HepG2 (cell line): Measurements from ENCODE around the gene PODN. TPM values are rescaled to one million over a fixed set of nuclear protein-coding genes. Genes with fewer than 3 reads are reported as not detected.
A peak's percentile ranks its signal among the peaks of the same experiment; 100 is the strongest.

Experiments used
- ATAC-seq: fragments of 200-7000 bp; cut with Tn5 transposase; 3 replicates; pipeline ENCODE4 v1.9.1; 2020; ENCODE audit warnings: mild to moderate bottlenecking, moderate library complexity
- BruUV-seq: library from RNA; stranded (reverse); fragments of 400-500 nt; replicated peaks from 2 replicates; lab custom pipeline; 2021; lab: Mats Ljungman, UMichigan
- CTCF ChIA-PET: fragments of 300-600 bp; formaldehyde crosslinking; extraction: SDS; loops from one replicate; lab custom pipeline; 2021; ENCODE audit warnings: low total read pairs, inconsistent platforms, low intra/inter-chr PET ratio; lab: Yijun Ruan, JAX
- POLR2A ChIA-PET: fragments of 350-600 bp; sonication (Branson Sonifier 250); formaldehyde crosslinking; loops from one replicate; lab custom pipeline; 2020; ENCODE audit warnings: antibody characterized with exemption, inconsistent platforms; lab: Yijun Ruan, JAX
- DNase-seq: peaks from one replicate; pipeline ENCODE4 v3.0.0-alpha.2; 2015; ENCODE audit warnings: low spot score
- FAIRE-seq: peaks from 3 replicates; lab custom pipeline; 2011; peaks lifted over from hg19 to GRCh38; lab: Jason Lieb, UNC
- H2AFZ ChIP-seq: one replicate; pipeline ENCODE4 v1.6.1; 2011; ENCODE audit warnings: low read length, inconsistent platforms
- H3K27ac ChIP-seq: fragments of 300-600 bp; 3 replicates; pipeline ENCODE4 v1.8.0; 2011; ENCODE audit warnings: mixed run types, mild to moderate bottlenecking, mixed read lengths, low read length, inconsistent platforms; ENCODE audit not compliant: insufficient read depth; ENCODE audit errors: extremely low read length
- H3K27me3 ChIP-seq, 2 experiments: fragments of 200-600 bp in 1 of 2; 2 replicates in 1 of 2; 3 replicates in 1 of 2; pipeline versions ENCODE4 v1.6.0 to v1.8.0; 2011; ENCODE audit warnings: low read length in 2 of 2, mild to moderate bottlenecking in 2 of 2, moderate library complexity in 2 of 2, inconsistent platforms in 1 of 2; ENCODE audit not compliant: insufficient read depth in 2 of 2, control insufficient read depth in 1 of 2
- H3K36me3 ChIP-seq, 2 experiments: fragments of 200-600 bp in 1 of 2; replicated peaks in 1 of 2; 2 replicates in 1 of 2; 3 replicates in 1 of 2; pipeline versions ENCODE4 v1.5.1 to v1.8.0; 2011; ENCODE audit warnings: low read length in 2 of 2, inconsistent platforms in 1 of 2; ENCODE audit not compliant: insufficient read depth in 2 of 2, control insufficient read depth in 1 of 2
- H3K4me1 ChIP-seq: 2 replicates; pipeline ENCODE4 v1.5.1; 2012; ENCODE audit warnings: low read length, inconsistent platforms; ENCODE audit not compliant: insufficient read depth
- H3K4me2 ChIP-seq: 2 replicates; pipeline ENCODE4 v1.6.0; 2011; ENCODE audit warnings: low read depth, low read length, inconsistent platforms
- H3K4me3 ChIP-seq, 3 experiments: fragments of 200-600 bp in 1 of 3; sonication (generic), shearing (Covaris generic) in 1 of 3; replicated peaks in 1 of 3; 2 replicates each; pipeline ENCODE4 v1.5.1; 2011 to 2016; ENCODE audit warnings: low read length in 3 of 3, inconsistent platforms in 2 of 3, low read depth in 2 of 3, mild to moderate bottlenecking in 2 of 3, control low read depth in 1 of 3, mixed read lengths in 1 of 3; ENCODE audit not compliant: insufficient read depth in 1 of 3
- H3K79me2 ChIP-seq: one replicate; pipeline ENCODE4 v1.6.1; 2011; ENCODE audit warnings: low read length, inconsistent platforms; ENCODE audit not compliant: insufficient read depth
- H3K9ac ChIP-seq: 2 replicates; pipeline ENCODE4 v1.6.0; 2011; ENCODE audit warnings: mild to moderate bottlenecking, low read depth, low read length, inconsistent platforms; ENCODE audit not compliant: insufficient read depth
- H3K9me3 ChIP-seq: 2 replicates; pipeline ENCODE4 v1.5.1; 2012; ENCODE audit warnings: mild to moderate bottlenecking, low read length
- H4K20me1 ChIP-seq: 2 replicates; pipeline ENCODE4 v1.6.0; 2011; ENCODE audit warnings: inconsistent platforms, mild to moderate bottlenecking, low read length, moderate library complexity; ENCODE audit not compliant: insufficient read depth
- HIVEP1 ChIP-seq: sonication (generic); formaldehyde crosslinking; IDR thresholded peaks from 2 replicates; pipeline ENCODE4 v1.4.0; 2020; ENCODE audit warnings: mild to moderate bottlenecking, missing genetic modification reagents
- NFYB ChIP-seq: sonication (generic); formaldehyde crosslinking; IDR thresholded peaks from 2 replicates; pipeline ENCODE4 v1.4.0; 2020; ENCODE audit warnings: missing genetic modification reagents
- SNRNP70 ChIP-seq: fragments of 200-400 bp; formaldehyde crosslinking; IDR thresholded peaks from 2 replicates; pipeline ENCODE4 v1.6.1; 2017; ENCODE audit warnings: mild to moderate bottlenecking, low read depth, low read length, moderate library complexity
- ZNF205 ChIP-seq: IDR thresholded peaks from 2 replicates; pipeline ENCODE4 v1.6.1; 2018; ENCODE audit warnings: missing biosample characterization, missing genetic modification reagents
- ZNF264 ChIP-seq: sonication (generic); formaldehyde crosslinking; IDR thresholded peaks from 2 replicates; pipeline ENCODE4 v1.4.0; 2020; ENCODE audit warnings: missing genetic modification reagents
- ZNF672 ChIP-seq: sonication (generic); formaldehyde crosslinking; IDR thresholded peaks from 2 replicates; pipeline ENCODE4 v1.8.1; 2022; ENCODE audit warnings: missing genetic modification reagents
- WGBS: methylation state at CpG from one replicate; pipeline ENCODE4 v1.1.6; 2017; ENCODE audit warnings: low lambda C conversion rate; 5-methylcytosine and 5-hydroxymethylcytosine counted together
- in situ Hi-C: cut with HindIII; loops from 2 replicates; pipeline ENCODE4 v1.10.0; 2017; ENCODE audit warnings: low pct_unique_long_range_greater_than_20kb; ENCODE audit not compliant: extremely low pct_ligation_motif_present
- intact Hi-C: fragments of 100-400 bp; cut with micrococcal nuclease; formaldehyde crosslinking; loops from one replicate; pipeline ENCODE4 v1.10.0; 2022; ENCODE audit not compliant: unreplicated experiment
- polyA plus RNA-seq, 8 experiments: library from polyadenylated mRNA; depleted of rRNA in 3 of 8; stranded (reverse) in 7 of 8; unstranded in 1 of 8; fragments of >200 nt; fragmentation: Illumina TruSeq in 4 of 8; extraction: Trizol in 4 of 8; gene quantifications; 2 replicates each; pipeline versions ENCODE4 v1.2.1 to v1.2.3, GENCODE V29; 2011 to 2016; ENCODE audit warnings: low read depth in 4 of 8, missing spikeins in 1 of 8, mixed read lengths in 1 of 8; ENCODE audit not compliant: insufficient read depth in 1 of 8
- total RNA-seq, 5 experiments: library from RNA; depleted of rRNA; stranded (reverse); fragments of >200 nt; fragmentation: Illumina TruSeq; extraction: Trizol; gene quantifications; 2 replicates each; pipeline ENCODE4 v1.2.3, GENCODE V29; 2016; ENCODE audit warnings: low read depth in 1 of 5
- TF ChIP-seq, protein P1 (sequence below): sonication (generic); formaldehyde crosslinking; IDR thresholded peaks from 2 replicates; pipeline ENCODE4 v1.5.1; 2020; ENCODE audit warnings: missing genetic modification reagents, mild to moderate bottlenecking, borderline replicate concordance
- TF ChIP-seq, protein P2 (sequence below): sonication (generic); formaldehyde crosslinking; IDR thresholded peaks from 2 replicates; pipeline ENCODE4 v1.8.1; 2023; ENCODE audit warnings: mild to moderate bottlenecking, moderate library complexity, missing genetic modification reagents
- TF ChIP-seq, protein P3 (sequence below): sonication (generic); formaldehyde crosslinking; IDR thresholded peaks from 2 replicates; pipeline ENCODE4 v1.4.0; 2020; ENCODE audit warnings: missing genetic modification reagents

Gene PODN
- total and polyA plus RNA-seq, 2 of the 13 experiments (the other 11 are each of a cell fraction or from before 2014, with no cell fraction given) = 0.13 TPM; not detected in 1

DNA sequence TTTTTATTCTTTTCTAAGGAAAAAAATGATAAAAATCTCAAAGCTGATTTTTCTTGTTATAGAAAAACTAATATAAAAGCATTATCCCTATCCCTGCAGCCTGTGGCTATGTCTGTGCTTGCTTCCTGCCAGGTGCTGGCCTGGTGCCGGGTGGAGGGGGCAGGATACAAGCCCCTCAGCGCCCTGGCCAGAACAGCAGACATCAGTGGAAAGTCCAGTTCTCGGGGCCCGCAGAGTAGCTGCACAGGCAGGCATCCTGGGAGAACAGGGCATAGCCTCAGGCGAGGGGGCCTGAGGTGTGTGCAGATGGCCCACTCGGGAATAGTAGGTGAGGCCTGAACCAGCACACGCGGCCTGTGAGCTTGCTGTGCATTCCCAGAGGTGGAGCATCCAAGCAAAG is 23.4 kb downstream of the PODN start (continued):
- TF ChIP-seq, protein P1, sequence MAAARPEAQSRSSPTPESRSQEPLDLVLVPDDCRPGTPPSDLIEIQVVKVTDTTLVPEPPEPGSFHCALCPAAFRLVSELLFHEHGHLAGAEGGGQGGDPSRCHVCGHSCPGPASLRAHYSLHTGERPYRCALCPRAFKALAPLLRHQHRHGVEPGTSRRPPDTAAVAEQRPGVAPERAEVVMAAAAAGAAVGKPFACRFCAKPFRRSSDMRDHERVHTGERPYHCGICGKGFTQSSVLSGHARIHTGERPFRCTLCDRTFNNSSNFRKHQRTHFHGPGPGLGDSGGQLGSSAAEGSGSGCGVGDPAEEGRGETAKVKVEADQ = no peak
- no peak for TF ChIP-seq HIVEP1 (CRISPR knock-in tag)
- TF ChIP-seq NFYB = no peak
- TF ChIP-seq ZNF205 = no peak
- TF ChIP-seq ZNF672 (CRISPR knock-in tag) = no peak
- TF ChIP-seq, protein P2, sequence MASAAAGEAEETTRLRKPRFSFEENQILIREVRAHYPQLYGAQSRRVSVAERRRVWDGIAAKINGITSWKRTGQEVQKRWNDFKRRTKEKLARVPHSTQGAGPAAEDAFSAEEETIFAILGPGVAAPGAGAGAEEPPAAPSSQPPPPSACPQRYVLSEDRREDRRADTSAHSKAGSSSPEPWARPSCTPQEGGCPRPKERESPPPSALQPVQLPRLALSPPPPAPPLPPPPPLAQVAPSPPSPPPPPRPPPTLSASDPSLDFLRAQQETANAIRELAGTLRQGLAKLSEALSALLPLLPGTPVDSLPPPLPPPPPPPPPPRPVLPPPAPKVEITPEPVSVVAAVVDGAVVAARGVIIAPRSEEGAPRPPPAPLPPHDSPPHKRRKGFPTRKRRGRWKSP = no peak

DNA sequence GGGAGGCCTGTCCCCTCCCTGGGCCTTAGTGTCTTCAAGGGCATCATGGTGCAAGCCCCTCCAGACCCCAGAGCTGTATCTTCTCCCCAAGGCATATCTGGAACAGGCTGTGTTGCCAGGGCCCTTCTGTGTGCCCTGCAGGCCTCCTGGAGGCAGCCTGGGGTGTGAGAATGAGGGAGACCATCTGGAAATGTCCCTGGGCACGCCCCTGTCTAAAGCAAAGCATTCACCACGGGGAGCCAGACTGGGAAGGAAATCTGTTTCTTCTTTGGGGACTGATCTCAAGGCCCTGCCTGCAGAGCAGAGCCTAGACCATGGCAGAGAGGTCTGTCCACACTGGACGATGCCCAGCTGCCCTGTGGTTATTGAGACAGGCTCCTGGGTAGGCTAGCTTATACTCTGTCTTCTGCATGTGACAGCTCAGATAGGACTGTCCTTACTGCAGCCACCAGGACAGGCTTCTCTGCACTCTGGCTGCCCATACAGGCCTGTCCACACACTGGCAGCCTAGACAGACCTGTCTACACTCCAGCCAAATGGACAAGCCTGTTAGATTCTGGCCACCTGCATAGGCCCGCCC is 24.6 kb downstream of the PODN start:
- no peaks in the 10 kb centered on the region for H3K36me3 ChIP-seq
- H3K9me3 ChIP-seq = no peaks in the 10 kb centered on the region
- peak overlapping the region; percentile 82; the same call in 1 of the 2 replicates for H3K4me2 ChIP-seq
- H3K9ac ChIP-seq = no peak overlapping the region
- WGBS = 29% methylated on average over 2 of the region's 4 CpGs
- FAIRE-seq (no peak), ATAC-seq (peak; percentile 2; the same call in 1 of the 3 replicates), DNase-seq (no peak)
- H2AFZ ChIP-seq = no peak overlapping the region
- no peak overlapping the region for H3K27ac ChIP-seq
- ChIA-PET POLR2A (no interaction called here), CTCF (no interaction called here)
- H3K4me1 ChIP-seq = peaks cover 76% of the 10 kb centered on the region
- in situ Hi-C loops (no loop called here), intact Hi-C loops (loop anchor here (5.0 to 10.0 kb wide), 2 partner anchors 36 to 98 kb away; no protein-coding TSS in a partner anchor)
- no peaks in the 10 kb centered on the region for H3K79me2 ChIP-seq
- peaks cover 22 to 57% of the 10 kb centered on the region in 2 experiments for H3K27me3 ChIP-seq
- no TSS peak for BruUV-seq
- TF ChIP-seq, protein P3, sequence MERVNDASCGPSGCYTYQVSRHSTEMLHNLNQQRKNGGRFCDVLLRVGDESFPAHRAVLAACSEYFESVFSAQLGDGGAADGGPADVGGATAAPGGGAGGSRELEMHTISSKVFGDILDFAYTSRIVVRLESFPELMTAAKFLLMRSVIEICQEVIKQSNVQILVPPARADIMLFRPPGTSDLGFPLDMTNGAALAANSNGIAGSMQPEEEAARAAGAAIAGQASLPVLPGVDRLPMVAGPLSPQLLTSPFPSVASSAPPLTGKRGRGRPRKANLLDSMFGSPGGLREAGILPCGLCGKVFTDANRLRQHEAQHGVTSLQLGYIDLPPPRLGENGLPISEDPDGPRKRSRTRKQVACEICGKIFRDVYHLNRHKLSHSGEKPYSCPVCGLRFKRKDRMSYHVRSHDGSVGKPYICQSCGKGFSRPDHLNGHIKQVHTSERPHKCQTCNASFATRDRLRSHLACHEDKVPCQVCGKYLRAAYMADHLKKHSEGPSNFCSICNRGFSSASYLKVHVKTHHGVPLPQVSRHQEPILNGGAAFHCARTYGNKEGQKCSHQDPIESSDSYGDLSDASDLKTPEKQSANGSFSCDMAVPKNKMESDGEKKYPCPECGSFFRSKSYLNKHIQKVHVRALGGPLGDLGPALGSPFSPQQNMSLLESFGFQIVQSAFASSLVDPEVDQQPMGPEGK (CRISPR knock-in tag) = no peak
- TF ChIP-seq ZNF264 (CRISPR knock-in tag) = no peak
- TF ChIP-seq SNRNP70 = no peak
- H3K4me3 ChIP-seq = no peak overlapping the region
- no peaks in the 10 kb centered on the region for H4K20me1 ChIP-seq
